Measurements from ENCODE around the gene PNCK. TPM values are rescaled to one million over a fixed set of nuclear protein-coding genes. Genes with fewer than 3 reads are reported as not detected.

Gene PNCK
- total RNA-seq, 1 donor from 2014 or later = not detected

DNA sequence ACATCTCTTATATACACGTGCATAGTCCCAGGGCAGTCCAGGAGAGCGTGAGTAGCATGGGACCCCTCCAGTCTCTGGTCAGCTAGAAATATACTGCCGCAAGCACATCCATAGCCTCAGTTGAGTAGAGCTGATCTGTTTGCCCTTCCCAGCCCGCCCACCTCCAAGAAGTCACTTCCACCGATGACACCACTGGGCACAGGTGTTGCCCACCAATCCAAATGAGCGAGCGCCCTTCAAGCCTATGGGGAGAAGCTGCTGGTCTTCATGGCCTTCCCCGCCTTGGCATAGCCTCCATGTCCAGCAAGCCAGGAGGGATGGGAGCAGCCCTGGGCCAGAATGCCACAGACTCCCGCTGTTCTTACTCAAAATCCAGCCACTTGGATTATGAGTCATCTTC, 16.5 kb downstream of the PNCK start:
- H3K9me3 Mint-ChIP-seq = no peaks in the 10 kb centered on the region
- no peak overlapping the region for H3K27ac Mint-ChIP-seq
- peaks cover 2% of the 10 kb centered on the region for H3K4me1 Mint-ChIP-seq
- POLR2A ChIA-PET = no interaction called here
- ATAC-seq (ENCODE audit: low read depth) = no peak
- no peak overlapping the region for H3K4me3 Mint-ChIP-seq
- peaks cover 7% of the 10 kb centered on the region for H3K27me3 Mint-ChIP-seq
- DNase-seq = no peak
- intact Hi-C loops (cut with micrococcal nuclease) = no loop called here
- CTCF ChIA-PET = no interaction called here
- H3K36me3 Mint-ChIP-seq (ENCODE audit: low read depth) = no peaks in the 10 kb centered on the region
- no peak for TF ChIP-seq CTCF (IDR thresholded peaks at IDR 0.05)

DNA sequence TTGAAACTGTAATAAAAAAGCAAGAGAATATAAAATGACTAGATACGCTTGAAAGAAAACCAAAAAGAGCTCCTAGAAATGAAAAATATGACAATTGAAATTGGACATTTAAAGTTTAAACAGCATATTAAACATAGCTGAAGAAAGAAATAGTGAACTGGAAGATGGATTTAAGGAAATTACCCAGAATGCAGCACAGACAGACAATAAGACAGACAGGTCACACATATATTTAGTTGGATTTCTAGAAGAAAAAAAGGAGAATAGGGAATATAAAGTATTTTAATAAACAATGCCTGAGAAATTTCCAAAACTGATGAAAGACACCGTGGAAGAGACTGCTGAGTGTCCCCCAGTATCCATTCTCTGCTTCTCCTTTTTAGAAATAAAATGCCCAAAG, 20.1 kb downstream of the PNCK start:
- no peak overlapping the region for H3K4me3 Mint-ChIP-seq
- ATAC-seq (ENCODE audit: low read depth) = no peak
- no peaks in the 10 kb centered on the region for H3K36me3 Mint-ChIP-seq (ENCODE audit: low read depth)
- no peaks in the 10 kb centered on the region for H3K4me1 Mint-ChIP-seq
- no peak for DNase-seq
- H3K27me3 Mint-ChIP-seq = no peaks in the 10 kb centered on the region
- ChIA-PET POLR2A (no interaction called here), CTCF (interaction anchor here (0.8 to 2.1 kb wide), 3 partner anchors 14 to 114 kb away, joined by 3 to 4 read pairs (median 4); no protein-coding TSS in a partner anchor)
- H3K9me3 Mint-ChIP-seq = no peaks in the 10 kb centered on the region
- intact Hi-C loops (cut with micrococcal nuclease) = no loop called here
- H3K27ac Mint-ChIP-seq = no peak overlapping the region
- TF ChIP-seq CTCF (IDR thresholded peaks at IDR 0.05) = no peak

GRCh38 chrX:153651540-153652079, 22.0 kb downstream of the PNCK start:
- Mint-ChIP-seq H3K9me3 (no peaks in the 10 kb centered on the region), H3K27me3 (no peaks in the 10 kb centered on the region), H3K36me3 (ENCODE audit: low read depth) (no peaks in the 10 kb centered on the region), H3K4me3 (no peak overlapping the region), H3K27ac (no peak overlapping the region), H3K4me1 (no peaks in the 10 kb centered on the region)
- TF ChIP-seq CTCF (IDR thresholded peaks at IDR 0.05) = no peak
- POLR2A ChIA-PET = no interaction called here
- ATAC-seq (ENCODE audit: low read depth) (peak; percentile 40), DNase-seq (no peak)
- CTCF ChIA-PET = interaction anchor here (1.5 to 2.1 kb wide), 2 partner anchors 10 to 97 kb away, joined by 4 read pairs; no protein-coding TSS in a partner anchor
- intact Hi-C loops (cut with micrococcal nuclease) = no loop called here

GRCh38 chrX:153650959-153651358, 22.7 kb downstream of the PNCK start:
- no peaks in the 10 kb centered on the region for H3K36me3 Mint-ChIP-seq (ENCODE audit: low read depth)
- POLR2A ChIA-PET = no interaction called here
- H3K4me3 Mint-ChIP-seq = no peak overlapping the region
- no peak overlapping the region for H3K27ac Mint-ChIP-seq
- no peaks in the 10 kb centered on the region for H3K27me3 Mint-ChIP-seq
- DNase-seq (no peak), ATAC-seq (ENCODE audit: low read depth) (no peak)
- CTCF ChIA-PET = interaction anchor here (1.3 to 3.5 kb wide), 3 partner anchors 11 to 112 kb away, joined by 4 to 13 read pairs (median 4); no protein-coding TSS in a partner anchor
- intact Hi-C loops (cut with micrococcal nuclease) = no loop called here
- H3K4me1 Mint-ChIP-seq = no peaks in the 10 kb centered on the region
- no peak for TF ChIP-seq CTCF (IDR thresholded peaks at IDR 0.05)
- no peaks in the 10 kb centered on the region for H3K9me3 Mint-ChIP-seq

DNA sequence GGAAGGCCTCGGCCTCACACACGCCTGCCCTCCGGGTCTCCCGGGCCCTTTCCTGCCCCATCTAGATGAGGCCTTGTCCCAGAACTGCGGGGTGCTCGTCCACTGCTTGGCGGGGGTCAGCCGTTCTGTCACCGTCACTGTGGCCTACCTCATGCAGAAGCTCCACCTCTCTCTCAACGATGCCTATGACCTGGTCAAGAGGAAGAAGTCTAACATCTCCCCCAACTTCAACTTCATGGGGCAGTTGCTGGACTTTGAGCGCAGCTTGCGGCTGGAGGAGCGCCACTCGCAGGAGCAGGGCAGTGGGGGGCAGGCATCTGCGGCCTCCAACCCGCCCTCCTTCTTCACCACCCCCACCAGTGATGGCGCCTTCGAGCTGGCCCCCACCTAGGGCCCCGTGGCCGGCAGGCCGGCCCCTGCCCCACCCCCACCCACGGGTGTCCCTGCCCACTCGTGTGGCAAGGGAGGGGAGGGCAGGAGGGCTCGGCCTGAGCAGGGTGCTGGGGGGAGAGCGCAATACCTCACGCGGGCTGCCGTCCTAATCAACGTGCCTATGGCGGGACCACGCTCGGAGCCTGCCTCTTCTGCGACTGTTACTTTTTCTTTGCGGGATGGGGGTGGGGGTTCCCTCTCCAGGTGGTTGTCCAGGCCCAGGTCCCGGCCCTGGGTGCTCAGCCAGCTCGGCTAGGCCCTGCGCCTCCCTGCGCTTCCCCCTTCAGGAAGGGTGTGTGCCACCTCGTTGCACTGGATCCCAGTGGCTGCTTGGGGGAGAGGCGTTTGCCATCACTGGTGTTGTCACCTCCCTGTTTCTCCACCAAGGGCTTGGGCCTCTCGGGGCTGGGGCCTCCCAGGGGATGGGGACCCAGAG, 23.5 kb downstream of the PNCK start:
- no peaks in the 10 kb centered on the region for H3K36me3 Mint-ChIP-seq (ENCODE audit: low read depth)

More for the DNA sequence above, 23.5 kb downstream of the PNCK start:
- Mint-ChIP-seq H3K4me3 (no peak overlapping the region), H3K4me1 (no peaks in the 10 kb centered on the region), H3K9me3 (no peaks in the 10 kb centered on the region), H3K27me3 (peaks cover 1% of the 10 kb centered on the region), H3K27ac (no peak overlapping the region)
- intact Hi-C loops (cut with micrococcal nuclease) = loop anchor here (1.0 to 10.0 kb wide), 5 partner anchors 13 to 708 kb away; partner anchors contain the start of gene CCNQ
- TF ChIP-seq CTCF (IDR thresholded peaks at IDR 0.05) = no peak
- DNase-seq (no peak), ATAC-seq (ENCODE audit: low read depth) (no peak)
- ChIA-PET POLR2A (no interaction called here), CTCF (interaction anchor here (1.1 to 3.5 kb wide), 3 partner anchors 14 to 111 kb away, joined by 3 to 13 read pairs (median 4); no protein-coding TSS in a partner anchor)

Measured in activated B cell treated with CpG ODN at 0.5 μM for 24 hours (primary cell).